Fibroblast of skin of back (primary cell): Measurements from ENCODE around the gene NLGN1.
"Not testable (repeated sequence)": the region's sequence is repeated elsewhere in the genome, so short reads cannot be mapped to it uniquely, and the experiment has no call there.

Source experiments
- DNase-seq: peaks from one replicate; pipeline ENCODE4 v3.0.0-alpha.2; 2013

Gene NLGN1

DNA sequence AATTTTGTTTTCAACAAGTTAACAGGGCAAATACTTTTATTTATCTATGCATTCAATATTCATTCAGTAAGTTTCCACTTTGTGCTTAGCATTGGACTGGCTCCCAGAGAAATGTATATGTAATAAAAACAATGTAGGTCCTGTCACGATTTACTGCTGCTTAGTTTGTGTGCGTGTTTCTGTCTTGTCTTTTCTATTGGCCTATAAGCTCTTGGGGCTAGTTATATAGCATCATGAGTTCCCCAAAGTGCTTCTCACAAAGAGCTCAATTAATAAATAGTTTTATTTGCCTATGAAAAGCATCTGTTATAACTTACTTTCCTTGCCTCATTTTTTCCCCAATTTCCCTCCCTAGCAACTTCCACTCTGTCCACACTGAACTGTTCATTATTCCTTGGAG, 794.9 kb downstream of the NLGN1 start:
- DNase-seq = peak; percentile 33

DNA sequence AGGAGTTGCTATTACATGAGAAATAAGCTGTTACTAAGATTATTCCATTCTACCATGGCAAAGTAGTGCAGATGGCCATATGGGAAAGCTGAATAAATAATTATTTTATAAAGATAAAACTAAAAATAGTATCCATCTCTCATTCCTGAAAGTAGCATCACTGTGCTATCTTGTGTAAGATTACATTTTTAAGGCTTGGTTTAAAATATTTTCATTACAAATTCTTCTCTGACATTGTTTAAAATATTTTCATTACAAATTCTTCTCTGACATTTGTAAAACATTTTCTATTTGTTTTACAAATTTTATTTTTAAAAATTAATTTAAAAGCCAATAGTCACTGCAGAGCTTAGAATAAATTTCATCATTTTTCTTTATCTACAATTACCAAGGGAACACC, 796.1 kb downstream of the NLGN1 start:
- DNase-seq = peak; percentile 87

DNA sequence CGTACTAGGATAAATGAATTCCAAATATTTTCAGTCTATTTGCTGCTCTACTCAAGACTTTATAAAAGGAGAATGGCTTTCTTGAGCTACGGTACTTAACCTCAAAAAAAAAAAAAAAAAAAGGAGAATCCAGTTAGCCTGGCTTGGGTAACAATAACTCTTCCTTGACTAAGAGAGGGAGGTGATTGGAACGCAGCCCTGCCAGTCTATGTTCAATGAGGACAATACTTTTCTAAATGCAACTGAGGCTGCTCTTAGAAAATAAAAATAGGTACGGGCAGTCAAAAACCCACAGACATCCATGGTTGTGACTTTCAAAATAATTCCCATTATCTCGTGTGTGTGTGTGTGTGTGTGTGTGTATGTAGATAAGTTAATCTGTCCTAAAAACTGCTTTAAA, 799.9 kb downstream of the NLGN1 start:
- no peak for DNase-seq

GRCh38 chr3:174198199-174198598, 800.7 kb downstream of the NLGN1 start:
- peak; percentile 69 for DNase-seq

DNA sequence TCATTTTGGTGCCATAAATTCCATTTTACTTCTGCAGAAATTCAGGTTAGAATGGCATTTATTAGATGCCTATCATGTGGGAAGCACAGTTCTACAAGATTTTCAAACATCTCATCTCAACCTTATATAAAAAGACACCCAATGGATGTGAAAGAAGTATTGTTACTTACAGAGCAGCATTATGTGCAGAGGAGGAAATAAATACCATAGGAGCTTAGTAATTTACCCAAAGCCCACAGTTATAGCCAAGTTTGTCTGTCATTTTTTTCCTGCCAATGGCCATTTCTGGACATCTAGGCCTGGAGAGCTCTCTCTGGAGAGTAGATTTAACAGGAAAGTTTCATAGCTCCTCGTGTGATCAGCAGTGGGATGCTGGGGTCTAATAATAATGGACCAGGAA, 802.2 kb downstream of the NLGN1 start:
- peak; percentile 42 for DNase-seq

DNA sequence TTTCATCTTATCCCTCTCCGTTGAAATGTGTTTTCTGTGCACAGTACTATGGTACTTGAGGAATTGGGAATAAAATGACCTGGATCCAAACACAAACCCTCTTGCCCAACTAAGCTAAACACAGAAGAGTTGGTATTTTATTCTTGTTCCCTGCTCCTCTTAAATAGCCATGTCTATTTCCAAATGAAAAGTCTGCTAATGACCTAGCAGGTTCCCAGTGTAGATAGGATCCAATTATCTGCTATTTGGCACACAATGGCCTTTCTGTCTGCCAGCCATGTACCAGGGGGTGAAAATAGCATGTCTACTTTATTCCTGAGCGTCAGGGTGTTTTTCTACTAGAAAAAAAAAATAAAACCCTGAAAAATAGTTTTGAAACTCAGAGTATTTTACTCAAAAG, 804.6 kb downstream of the NLGN1 start:
- DNase-seq = no peak

DNA sequence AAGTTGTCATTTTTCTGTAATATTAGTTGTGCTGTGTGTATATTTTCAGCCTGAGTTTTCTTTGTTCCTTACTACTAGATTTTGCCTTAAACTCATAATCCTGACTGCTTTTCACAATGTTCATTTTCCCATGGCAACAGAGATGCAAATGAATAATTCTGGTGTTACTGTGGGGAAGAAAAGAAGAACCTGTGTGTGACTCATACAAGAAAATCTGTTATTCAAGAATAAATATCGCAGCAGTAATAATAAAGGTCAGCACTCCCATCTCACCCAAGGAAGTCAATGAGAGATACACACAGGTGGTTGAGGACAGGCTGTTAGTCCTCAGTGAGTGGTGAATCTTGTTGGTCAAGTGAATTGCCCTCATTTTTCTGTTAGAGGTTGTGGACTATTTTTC, 805.0 kb downstream of the NLGN1 start:
- DNase-seq = peak; percentile 41

GRCh38 chr3:174204765-174205164, 807.2 kb downstream of the NLGN1 start:
- no peak for DNase-seq

DNA sequence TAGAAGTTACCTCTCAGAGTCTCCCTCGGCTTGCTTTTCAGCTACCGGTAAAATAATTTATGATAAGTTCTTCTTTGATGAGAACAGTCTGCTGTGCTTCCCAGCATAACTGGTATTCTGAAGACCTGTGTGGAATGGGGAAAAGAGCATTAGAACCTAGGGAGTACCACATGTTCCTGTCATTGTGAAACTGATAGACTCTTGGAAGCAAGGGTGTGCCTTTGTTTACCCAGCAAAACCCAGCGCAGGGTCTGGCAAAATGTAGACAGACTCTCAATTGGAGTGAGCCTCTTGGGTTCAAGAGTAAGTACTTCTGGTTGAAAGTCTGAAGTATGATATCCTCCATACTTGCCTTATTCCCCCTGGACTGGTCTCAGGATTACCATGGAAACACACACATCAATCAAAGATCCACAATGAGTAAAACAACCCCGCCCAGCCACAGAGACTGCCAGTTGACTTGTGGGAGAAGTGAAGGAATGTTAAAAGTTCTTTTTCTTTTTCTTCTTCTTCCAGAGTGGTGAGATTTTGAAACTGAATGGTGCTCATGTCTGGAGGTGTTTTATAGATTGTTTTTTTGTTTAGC, 809.2 kb downstream of the NLGN1 start:
- DNase-seq = peak; percentile 49

DNA sequence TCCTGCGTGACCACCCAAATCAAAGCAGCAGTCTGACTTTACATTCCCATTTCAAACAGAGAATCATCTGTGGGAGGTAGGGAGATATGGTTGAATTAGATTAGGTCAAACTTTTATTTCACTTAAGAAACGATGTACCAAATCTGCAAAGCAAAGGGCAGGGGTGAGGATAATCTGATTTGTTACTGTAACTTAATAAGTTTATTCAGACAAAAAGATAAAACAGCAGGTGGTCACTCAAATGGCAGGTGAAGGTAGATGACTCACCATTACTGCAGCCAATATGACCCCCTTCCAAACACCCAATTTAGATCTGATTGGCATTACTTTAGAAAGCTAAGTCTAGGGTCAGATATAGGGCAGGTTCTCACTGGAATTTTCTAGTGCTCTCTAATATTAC, 810.6 kb downstream of the NLGN1 start:
- DNase-seq = no peak

DNA sequence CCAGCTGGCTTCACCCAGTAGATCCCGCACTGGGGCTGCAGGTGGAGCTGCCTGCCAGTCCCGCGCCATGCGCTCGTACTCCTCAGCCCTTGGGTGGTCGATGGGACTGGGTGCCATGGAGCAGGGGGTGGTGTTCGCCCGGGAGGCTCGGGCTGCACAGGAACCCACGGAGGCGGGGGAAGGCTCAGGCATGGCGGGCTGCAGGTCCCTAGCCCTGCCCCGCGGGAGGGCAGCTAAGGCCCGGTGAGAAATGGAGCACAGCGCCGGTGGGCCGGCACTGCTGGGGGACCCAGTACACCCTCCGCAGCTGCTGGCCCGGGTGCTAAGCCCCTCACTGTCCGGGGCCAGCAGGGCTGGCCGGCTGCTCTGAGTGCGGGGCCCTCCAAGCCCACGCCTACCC, 814.4 kb downstream of the NLGN1 start:
- not testable (repeated sequence) for DNase-seq

DNA sequence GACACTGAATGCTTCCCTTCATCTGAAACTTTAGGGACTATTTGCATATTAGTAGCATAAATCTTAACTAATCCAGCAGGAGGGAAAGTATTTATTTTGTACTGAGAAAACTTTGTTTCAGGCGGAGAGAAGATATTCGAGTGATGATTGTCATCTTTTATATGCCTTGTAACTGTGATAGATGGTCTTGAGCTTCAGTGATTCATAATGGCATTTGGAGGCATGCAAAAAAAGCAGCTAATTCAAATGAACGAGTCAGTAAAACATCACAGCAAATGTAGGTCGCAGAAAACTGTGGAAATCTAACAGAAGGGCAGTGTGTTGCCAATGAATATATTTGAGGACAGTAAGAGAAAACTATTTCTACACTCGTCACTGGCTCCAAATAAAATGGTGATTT, 817.9 kb downstream of the NLGN1 start:
- DNase-seq = peak; percentile 68

DNA sequence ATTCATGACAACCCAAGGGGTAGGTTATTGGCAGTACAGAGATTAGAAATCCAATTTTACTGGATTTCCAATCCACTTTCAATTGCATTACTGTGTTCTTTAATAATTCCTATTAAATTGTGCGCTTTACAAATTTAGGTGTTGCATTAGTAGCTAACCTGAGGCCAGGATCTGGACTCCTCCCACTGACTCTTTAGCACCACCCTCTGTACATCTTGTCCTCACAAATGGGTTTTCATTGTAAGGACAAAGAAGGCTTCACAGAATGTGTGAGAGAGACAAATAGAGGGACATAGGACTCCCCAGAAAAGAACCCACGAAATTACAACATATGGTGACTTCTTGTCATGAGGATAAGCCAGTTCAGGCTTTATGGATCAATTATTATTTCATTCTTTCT, 818.5 kb downstream of the NLGN1 start:
- no peak for DNase-seq

DNA sequence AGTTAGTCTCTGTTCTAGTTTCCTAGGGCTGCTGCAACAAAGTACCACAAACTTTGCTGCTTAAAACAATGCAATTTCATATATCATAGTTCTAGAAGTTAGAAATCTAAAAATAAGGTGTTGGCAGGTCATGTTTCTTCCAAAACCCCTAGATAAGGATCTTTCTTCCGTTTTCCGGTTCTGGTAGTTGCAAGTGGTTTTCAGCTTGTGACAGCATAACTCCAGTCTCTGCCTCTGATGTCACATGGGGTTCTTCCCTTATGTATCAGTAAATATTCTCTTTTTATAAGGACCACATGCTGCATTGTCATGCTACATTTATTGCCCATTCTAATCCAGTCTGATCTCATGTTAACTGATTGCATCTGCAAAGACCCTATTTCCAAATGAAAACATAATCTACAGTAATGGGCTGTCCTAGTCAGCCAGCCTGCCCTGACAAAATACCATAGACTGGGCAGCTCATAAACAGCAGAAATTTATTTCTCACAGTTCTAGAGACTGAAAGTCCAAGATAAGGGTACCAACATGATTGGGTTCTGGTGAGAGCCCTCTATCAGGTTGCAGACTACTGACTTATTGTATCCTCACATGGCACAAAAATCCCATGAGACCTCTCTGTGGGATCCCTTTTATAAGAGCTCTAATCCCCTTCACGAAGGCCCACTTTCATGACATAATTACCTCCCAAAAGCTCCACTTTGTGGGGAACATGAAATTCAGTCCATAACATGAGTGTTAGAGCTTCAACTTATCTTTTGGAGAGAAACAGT, 819.6 kb downstream of the NLGN1 start:
- DNase-seq = no peak

DNA sequence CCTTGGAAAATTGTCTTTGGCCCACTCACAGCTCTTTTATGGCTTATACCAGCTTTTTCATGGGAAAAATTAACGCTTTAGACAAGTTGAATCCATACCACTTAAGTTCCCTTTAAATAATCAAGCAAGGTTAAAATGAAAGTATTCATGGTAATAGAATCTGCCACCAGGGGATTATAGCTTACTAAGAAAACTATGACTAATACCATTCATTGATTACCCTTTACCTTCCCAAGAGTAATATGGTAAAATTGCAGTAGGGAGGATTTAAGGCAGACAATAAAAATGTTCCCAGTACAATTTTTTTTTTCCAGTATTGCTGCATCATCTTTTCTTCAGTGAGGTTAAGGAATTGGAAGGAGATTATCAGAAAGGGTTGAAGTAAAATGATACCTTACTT, 820.5 kb downstream of the NLGN1 start:
- peak; percentile 45 for DNase-seq

DNA sequence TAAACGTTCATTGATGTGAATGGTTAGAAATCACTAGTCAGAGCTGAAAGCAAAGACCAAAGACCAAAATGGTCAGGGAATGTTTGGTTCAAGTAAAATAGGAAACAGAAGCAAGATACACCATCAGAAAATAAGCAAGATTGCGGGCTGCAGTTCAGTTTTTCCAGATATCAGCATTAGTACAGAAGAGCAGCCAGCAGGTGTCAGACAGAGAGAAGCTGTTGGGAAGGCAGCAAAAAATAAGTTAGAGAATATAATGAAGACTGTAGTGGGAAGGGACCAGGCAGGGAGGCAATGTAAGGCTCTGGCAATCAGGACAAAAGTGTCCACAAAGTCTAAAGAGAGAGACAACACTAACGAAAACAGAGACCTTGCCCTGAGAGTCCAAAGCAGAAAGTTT, 822.2 kb downstream of the NLGN1 start:
- no peak for DNase-seq

- DNase-seq = peak; percentile 17
Observed at GRCh38 chr3:174220775-174221554, 823.4 kb downstream of the NLGN1 start.

DNA sequence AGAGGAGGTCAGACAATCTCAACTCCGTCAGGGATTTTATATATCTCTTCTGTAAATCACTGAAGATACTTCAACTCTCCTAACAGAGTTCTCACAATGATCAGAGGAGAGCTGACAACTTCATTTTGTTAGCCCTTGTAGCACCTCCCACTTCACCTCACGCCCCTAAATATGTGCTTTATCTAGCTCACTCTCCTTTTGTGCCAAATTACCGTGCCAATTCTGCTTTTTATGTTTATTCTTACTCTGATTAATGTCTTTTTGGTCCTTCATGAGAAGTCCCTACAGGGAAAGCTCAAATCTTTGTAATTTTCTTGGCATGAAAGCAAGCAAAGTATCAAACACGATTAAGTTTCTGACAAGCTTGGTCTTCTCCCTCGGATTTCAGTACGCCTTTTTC, 825.5 kb downstream of the NLGN1 start:
- no peak for DNase-seq

DNA sequence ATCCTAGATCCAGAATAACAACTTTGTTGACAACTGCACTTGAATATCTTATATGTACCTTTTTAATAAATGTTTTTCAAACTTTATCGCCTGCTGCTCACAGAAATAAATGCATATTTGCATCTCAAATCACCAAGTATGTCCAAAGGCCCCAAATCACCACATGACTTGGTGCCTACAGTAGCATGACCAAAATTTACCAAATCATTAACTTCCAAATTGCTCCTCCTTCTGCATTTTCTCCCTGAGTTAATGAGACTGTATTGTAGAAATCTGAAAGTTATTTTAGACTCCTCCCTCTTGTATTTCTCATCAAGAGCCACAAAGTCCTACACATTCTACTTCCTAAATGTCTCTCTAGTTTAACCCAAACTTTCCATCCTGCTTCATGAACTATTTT, 826.1 kb downstream of the NLGN1 start:
- no peak for DNase-seq

DNA sequence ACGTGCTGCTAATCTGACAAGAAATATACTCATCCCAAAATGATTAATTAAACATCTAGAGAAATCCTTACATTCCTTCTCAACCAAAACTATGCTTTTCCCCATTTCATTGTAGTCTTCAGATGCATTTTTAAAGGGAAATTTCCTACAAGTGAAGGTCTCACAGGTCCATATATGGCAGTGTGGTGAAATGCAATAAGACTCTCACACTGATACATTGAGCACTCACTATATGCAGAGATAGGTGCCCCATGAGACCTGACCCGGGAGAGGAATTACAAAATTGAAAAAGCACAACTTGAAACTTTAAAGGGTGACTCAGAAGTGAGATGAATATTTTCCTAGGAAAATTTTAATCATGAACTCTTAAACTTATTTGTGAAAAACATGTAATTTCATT, 832.4 kb downstream of the NLGN1 start:
- peak; percentile 76 for DNase-seq

GRCh38 chr3:174232028-174232657, 834.6 kb downstream of the NLGN1 start:
- not testable (repeated sequence) for DNase-seq

GRCh38 chr3:174232658-174233429, 835.3 kb downstream of the NLGN1 start:
- no peak for DNase-seq
